Measurements from ENCODE around the gene NEMP2. TPM values are rescaled to one million over a fixed set of nuclear protein-coding genes. Genes with fewer than 3 reads are reported as not detected.

NEMP2 gene
- total RNA-seq, result 17.6 to 21.1 TPM (median 18.9 TPM) in 3 replicates

GRCh38 chr2:190534310-190535120 lies at the start of gene NEMP2:
Gene NEMP2, minus strand, starts transcription at chr2:190534722. Its CDS starts 67 bp downstream, at chr2:190534655.
- peaks cover 54% of the 10 kb centered on the region for H3K4me1 Mint-ChIP-seq
- H3K4me3 Mint-ChIP-seq, result peak within 1 kb of the TSS; percentile 90
- H3K9me3 Mint-ChIP-seq, result peaks cover 20% of the 10 kb centered on the region
- TF ChIP-seq, protein P1, sequence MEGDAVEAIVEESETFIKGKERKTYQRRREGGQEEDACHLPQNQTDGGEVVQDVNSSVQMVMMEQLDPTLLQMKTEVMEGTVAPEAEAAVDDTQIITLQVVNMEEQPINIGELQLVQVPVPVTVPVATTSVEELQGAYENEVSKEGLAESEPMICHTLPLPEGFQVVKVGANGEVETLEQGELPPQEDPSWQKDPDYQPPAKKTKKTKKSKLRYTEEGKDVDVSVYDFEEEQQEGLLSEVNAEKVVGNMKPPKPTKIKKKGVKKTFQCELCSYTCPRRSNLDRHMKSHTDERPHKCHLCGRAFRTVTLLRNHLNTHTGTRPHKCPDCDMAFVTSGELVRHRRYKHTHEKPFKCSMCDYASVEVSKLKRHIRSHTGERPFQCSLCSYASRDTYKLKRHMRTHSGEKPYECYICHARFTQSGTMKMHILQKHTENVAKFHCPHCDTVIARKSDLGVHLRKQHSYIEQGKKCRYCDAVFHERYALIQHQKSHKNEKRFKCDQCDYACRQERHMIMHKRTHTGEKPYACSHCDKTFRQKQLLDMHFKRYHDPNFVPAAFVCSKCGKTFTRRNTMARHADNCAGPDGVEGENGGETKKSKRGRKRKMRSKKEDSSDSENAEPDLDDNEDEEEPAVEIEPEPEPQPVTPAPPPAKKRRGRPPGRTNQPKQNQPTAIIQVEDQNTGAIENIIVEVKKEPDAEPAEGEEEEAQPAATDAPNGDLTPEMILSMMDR (IDR thresholded peaks at IDR 0.05; ENCODE audit: unreplicated experiment), result no peak
- H3K27ac Mint-ChIP-seq, result peak within 1 kb of the TSS; percentile 99
- H3K36me3 Mint-ChIP-seq, result peaks cover 29% of the 10 kb centered on the region
- peak; percentile 50 to 74 for DNase-seq (ENCODE audit: low spot score in 2 of 2, unreplicated experiment in 2 of 2)
- no peaks in the 10 kb centered on the region for H3K27me3 Mint-ChIP-seq (ENCODE audit: low read depth)

DNA sequence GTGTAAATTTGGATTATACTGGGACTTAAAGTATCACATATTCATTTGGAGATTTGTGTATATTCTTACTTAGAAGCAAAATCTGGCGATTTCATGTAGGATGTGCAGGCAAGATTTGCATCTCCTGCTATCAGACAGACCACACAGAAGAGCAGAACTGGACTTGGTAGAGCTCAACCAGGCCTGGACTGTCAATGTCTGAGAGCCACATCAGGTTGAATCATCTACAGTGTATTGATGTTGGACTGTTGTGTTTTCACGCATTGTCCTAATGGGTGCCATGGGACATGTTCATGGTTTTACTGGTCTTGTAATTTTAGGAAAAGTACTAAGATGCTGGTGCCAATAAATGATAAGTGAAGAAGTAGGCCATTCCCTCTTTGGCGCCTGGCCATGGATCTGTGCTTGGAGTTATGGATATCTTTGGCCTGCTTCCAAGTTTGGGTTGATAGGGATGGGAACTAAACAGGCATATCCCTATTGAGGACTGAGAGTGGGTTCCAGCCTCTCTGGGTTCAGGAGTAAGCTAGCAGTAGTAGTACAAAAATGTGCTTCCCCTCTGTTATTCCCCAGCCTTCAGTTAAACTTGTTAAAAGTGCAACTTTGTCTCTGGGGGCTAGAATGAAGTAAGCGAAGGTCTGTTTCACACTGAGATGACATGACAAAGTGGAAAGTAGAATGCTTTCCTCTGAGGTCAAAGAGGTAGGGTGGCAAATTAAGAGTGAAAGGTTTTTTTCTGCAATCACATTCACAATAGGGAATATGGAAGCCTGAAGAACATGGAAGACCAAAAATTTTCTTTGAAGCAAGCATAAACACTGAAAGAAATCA lies 49.2 kb upstream of the NEMP2 start:
- Mint-ChIP-seq H3K27me3 (ENCODE audit: low read depth) (no peaks in the 10 kb centered on the region), H3K9me3 (no peaks in the 10 kb centered on the region), H3K27ac (no peak overlapping the region), H3K36me3 (no peaks in the 10 kb centered on the region), H3K4me3 (no peak overlapping the region), H3K4me1 (peaks cover 19% of the 10 kb centered on the region)
- TF ChIP-seq, protein P1 (IDR thresholded peaks at IDR 0.05; ENCODE audit: unreplicated experiment), result no peak
- no peak for DNase-seq (ENCODE audit: low spot score in 2 of 2, unreplicated experiment in 2 of 2)

DNA sequence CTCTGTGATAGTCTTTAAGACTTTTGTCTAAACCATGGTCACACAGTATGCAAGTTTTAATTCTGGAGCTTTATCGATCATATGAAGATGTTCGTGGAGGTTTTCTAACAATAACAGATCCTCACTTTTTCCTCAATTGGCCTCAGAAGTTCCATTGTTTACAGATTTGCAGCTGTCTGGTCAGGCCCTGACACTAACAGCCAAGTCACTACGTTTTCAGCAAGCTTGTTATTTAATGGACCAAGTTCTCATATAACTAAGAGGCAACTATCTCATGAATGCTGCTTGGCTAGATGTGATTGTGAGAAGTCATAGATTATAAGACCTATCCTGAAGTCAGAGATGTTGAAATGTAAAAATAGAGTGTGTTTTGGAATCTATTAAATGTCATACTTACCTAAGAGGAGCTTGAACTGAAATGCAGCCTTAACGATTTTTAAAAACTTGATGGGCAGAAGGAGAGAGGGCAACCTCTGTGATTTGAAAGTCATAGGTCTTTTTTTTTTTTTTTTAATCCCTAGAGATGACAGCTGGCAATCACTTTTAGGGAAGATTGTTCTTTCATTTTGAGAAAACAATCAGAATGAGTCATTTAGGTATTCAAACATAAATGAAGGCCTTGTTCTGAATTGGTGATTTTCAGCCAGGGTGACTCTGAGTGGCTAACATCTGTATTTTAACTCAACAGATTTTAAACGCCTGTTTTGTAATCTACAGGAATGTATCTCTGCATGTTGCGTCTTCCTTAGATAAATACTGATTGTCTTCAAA lies 48.4 kb upstream of the NEMP2 start:
- no peak for DNase-seq (ENCODE audit: low spot score in 2 of 2, unreplicated experiment in 2 of 2)
- Mint-ChIP-seq H3K4me3 (no peak overlapping the region), H3K27ac (no peak overlapping the region), H3K9me3 (no peaks in the 10 kb centered on the region), H3K27me3 (ENCODE audit: low read depth) (no peaks in the 10 kb centered on the region), H3K36me3 (no peaks in the 10 kb centered on the region), H3K4me1 (peaks cover 27% of the 10 kb centered on the region)
- TF ChIP-seq, protein P1 (IDR thresholded peaks at IDR 0.05; ENCODE audit: unreplicated experiment), result no peak

- Mint-ChIP-seq H3K4me3 (no peak overlapping the region), H3K36me3 (no peaks in the 10 kb centered on the region), H3K9me3 (no peaks in the 10 kb centered on the region), H3K27ac (no peak overlapping the region), H3K4me1 (peaks cover 29% of the 10 kb centered on the region), H3K27me3 (ENCODE audit: low read depth) (no peaks in the 10 kb centered on the region)
- TF ChIP-seq, protein P1 (IDR thresholded peaks at IDR 0.05; ENCODE audit: unreplicated experiment), result no peak
- no peak for DNase-seq (ENCODE audit: low spot score in 2 of 2, unreplicated experiment in 2 of 2)
These were observed 47.5 kb upstream of the NEMP2 start for GRCh38 chr2:190582019-190582418.
